Tracheal epithelial cell (primary cell): ENCODE measurements around the gene GOLGA8J. TPM values are rescaled to one million over a fixed set of nuclear protein-coding genes. Genes with fewer than 3 reads are reported as not detected.

Experiments used
- total RNA-seq: library from RNA; depleted of rRNA; stranded (reverse); fragments of >200 nt; gene quantifications from 2 replicates; pipeline ENCODE4 v1.2.1, GENCODE V29; 2014

The GOLGA8J gene
- not detected in 2 replicates for total RNA-seq

GRCh38 chr15:30082655-30083054 lies at the start of gene GOLGA8J:
TSS of gene GOLGA8J (plus strand) at chr15:30082955. CDS start at chr15:30083053, 98 bp downstream.

GRCh38 chr15:30134751-30135150 lies 52.0 kb downstream of the GOLGA8J start, which contains the start of gene GOLGA8T:
TSS of gene GOLGA8T (plus strand) at chr15:30135051. CDS start at chr15:30135149, 98 bp downstream.

Other genes starting within 250 kb of the GOLGA8J start
- gene GOLGA8T, start 52.1 kb downstream of the GOLGA8J start, total RNA-seq, result not detected in 2 replicates